PFSK-1 (cell line): ENCODE measurements around the gene SPTLC1.
A peak's percentile ranks its signal among the peaks of the same experiment; 100 is the strongest.

Experiments
- FOXP2 ChIP-seq: optimal IDR thresholded peaks from 2 replicates; pipeline ENCODE3; 2011; ENCODE audit warnings: borderline replicate concordance, control low read depth, inconsistent platforms; ENCODE audit not compliant: insufficient read depth; ENCODE audit errors: extremely low read length, extremely low read depth
- POLR2AphosphoS5 ChIP-seq: IDR thresholded peaks from 2 replicates; pipeline ENCODE4 v1.6.1; 2012; ENCODE audit warnings: low read depth, mild to moderate bottlenecking, control low read depth, low read length, moderate library complexity
- REST ChIP-seq, 2 experiments: IDR thresholded peaks; 2 replicates each; pipeline versions ENCODE4 v1.6.1 to v1.8.0; 2011 to 2012; ENCODE audit warnings: low read depth in 2 of 2, low read length in 2 of 2, control low read depth in 1 of 2, inconsistent platforms in 1 of 2, mild to moderate bottlenecking in 1 of 2, moderate library complexity in 1 of 2; ENCODE audit not compliant: insufficient read depth in 1 of 2
- SIN3A ChIP-seq: IDR thresholded peaks from 2 replicates; pipeline ENCODE4 v1.6.1; 2012; ENCODE audit warnings: mild to moderate bottlenecking, low read length, moderate library complexity, borderline replicate concordance; ENCODE audit not compliant: insufficient read depth
- TAF1 ChIP-seq: IDR thresholded peaks from 2 replicates; pipeline ENCODE4 v1.6.1; 2012; ENCODE audit warnings: low read length, control low read depth, borderline replicate concordance; ENCODE audit not compliant: insufficient read depth

Gene SPTLC1

GRCh38 chr9:92147852-92148180 is 32.6 kb upstream of the SPTLC1 start:
- TF ChIP-seq REST (IDR thresholded peaks at IDR 0.05; ENCODE audit: insufficient read depth in 1 of 2, low read depth in 2 of 2, low read length in 2 of 2) (no peak), SIN3A (no peak), FOXP2 (no peak), POLR2AphosphoS5 (no peak), TAF1 (no peak)

- no peak for TF ChIP-seq POLR2AphosphoS5
- peak; percentile 38 to 42; a peak in 2 of 4 replicates for TF ChIP-seq REST (IDR thresholded peaks at IDR 0.05; ENCODE audit: insufficient read depth in 1 of 2, low read depth in 2 of 2, low read length in 2 of 2)
- no peak for TF ChIP-seq FOXP2
- TF ChIP-seq SIN3A = no peak
- no peak for TF ChIP-seq TAF1
Measured at GRCh38 chr9:92147030-92147851, 32.0 kb upstream of the SPTLC1 start.

- 0 out of 4 replicates have a peak, but pooled peaks of 1 of the 2 experiments have one; percentile 54 for TF ChIP-seq REST (IDR thresholded peaks at IDR 0.05; ENCODE audit: insufficient read depth in 1 of 2, low read depth in 2 of 2, low read length in 2 of 2)
- TF ChIP-seq POLR2AphosphoS5 = no peak
Measured at GRCh38 chr9:92146610-92147009, 31.4 kb upstream of the SPTLC1 start.

- TF ChIP-seq TAF1 = no peak
- TF ChIP-seq FOXP2 = no peak
- no peak for TF ChIP-seq SIN3A
- TF ChIP-seq REST (IDR thresholded peaks at IDR 0.05; ENCODE audit: insufficient read depth in 1 of 2, low read depth in 2 of 2, low read length in 2 of 2) = no peak
- no peak for TF ChIP-seq POLR2AphosphoS5
Measured at GRCh38 chr9:92142329-92142728, 27.1 kb upstream of the SPTLC1 start.
